ENCODE data around the gene EPN3.

Gene EPN3

DNA sequence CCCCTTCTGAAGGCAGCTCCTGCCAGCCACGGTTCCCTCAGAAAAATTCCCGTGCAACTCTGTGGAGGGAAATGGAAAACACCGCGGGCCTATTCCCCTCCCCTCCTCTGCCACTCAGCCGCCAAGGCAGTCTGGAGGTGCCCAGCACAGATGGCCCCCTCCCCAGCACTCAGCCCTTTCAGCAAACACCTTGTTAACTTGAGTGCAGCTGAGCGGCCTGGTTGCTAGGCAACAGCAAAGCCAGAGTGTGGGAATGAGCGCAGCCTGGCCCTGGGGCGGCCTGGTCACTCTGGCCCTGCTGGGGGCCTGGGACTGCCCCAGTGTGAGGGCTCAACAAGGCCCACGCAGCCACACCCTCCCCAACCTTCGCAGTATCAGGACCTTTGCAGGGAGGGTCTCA lies 60.8 kb downstream of the EPN3 start:
- no peak for DNase-seq
